ENCODE results near the gene TMEM217.

Gene TMEM217

DNA sequence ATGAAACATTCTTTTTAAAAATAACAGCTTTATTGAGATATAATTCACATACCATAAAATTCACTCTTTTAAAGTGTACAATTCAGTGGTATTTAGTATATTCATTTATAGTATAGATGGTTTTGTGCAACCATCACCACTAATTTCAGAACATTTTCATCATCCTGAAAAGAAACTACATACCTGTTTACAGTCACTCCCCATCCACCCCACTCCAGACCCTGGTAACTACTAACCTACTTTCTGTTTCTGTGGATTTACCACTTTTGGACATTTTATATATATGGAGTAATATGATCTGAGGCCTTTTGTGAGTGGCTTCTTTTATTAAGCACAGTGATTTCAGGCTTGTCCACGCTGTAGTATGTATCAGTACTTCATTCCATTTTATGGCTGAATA lies 2.5 kb upstream of the TMEM217 start:
- no peaks in the 10 kb centered on the region for H4K20me1 ChIP-seq (ENCODE audit: insufficient read depth, low read length)
- no peak overlapping the region for H2AFZ ChIP-seq (ENCODE audit: low read length)
- H3K9ac ChIP-seq (ENCODE audit: low read length): no peak overlapping the region
- H3K79me2 ChIP-seq (ENCODE audit: insufficient read depth, low read length): peaks cover 35% of the 10 kb centered on the region
- no peak overlapping the region for H3K27ac ChIP-seq (ENCODE audit: low read depth, low read length, poor library complexity, severe bottlenecking)
- peaks cover 28% of the 10 kb centered on the region for H3K4me1 ChIP-seq (ENCODE audit: insufficient read depth, low read length, severe bottlenecking)
- TF ChIP-seq, protein P1, sequence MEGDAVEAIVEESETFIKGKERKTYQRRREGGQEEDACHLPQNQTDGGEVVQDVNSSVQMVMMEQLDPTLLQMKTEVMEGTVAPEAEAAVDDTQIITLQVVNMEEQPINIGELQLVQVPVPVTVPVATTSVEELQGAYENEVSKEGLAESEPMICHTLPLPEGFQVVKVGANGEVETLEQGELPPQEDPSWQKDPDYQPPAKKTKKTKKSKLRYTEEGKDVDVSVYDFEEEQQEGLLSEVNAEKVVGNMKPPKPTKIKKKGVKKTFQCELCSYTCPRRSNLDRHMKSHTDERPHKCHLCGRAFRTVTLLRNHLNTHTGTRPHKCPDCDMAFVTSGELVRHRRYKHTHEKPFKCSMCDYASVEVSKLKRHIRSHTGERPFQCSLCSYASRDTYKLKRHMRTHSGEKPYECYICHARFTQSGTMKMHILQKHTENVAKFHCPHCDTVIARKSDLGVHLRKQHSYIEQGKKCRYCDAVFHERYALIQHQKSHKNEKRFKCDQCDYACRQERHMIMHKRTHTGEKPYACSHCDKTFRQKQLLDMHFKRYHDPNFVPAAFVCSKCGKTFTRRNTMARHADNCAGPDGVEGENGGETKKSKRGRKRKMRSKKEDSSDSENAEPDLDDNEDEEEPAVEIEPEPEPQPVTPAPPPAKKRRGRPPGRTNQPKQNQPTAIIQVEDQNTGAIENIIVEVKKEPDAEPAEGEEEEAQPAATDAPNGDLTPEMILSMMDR (IDR thresholded peaks at IDR 0.05; ENCODE audit: low read length): no peak
- TF ChIP-seq EZH2 (IDR thresholded peaks at IDR 0.05; ENCODE audit: borderline replicate concordance, low read length): no peak
- H3K4me3 ChIP-seq (ENCODE audit: low read depth, low read length, poor library complexity, severe bottlenecking): no peak overlapping the region
- no peaks in the 10 kb centered on the region for H3K9me2 ChIP-seq (ENCODE audit: low read depth, low read length)
- no peaks in the 10 kb centered on the region for H3K27me3 ChIP-seq (ENCODE audit: insufficient read depth, low read length)
- peaks cover 5% of the 10 kb centered on the region for H3K9me3 ChIP-seq (ENCODE audit: low read length)
- no peak overlapping the region for H3K4me2 ChIP-seq (ENCODE audit: low read length)
- peaks cover 3% of the 10 kb centered on the region; the same call in 1 of the 2 replicates for H3K36me3 ChIP-seq (ENCODE audit: insufficient read depth, low read length)
- H3F3A ChIP-seq (ENCODE audit: insufficient read depth, low read length): no peaks in the 10 kb centered on the region

DNA sequence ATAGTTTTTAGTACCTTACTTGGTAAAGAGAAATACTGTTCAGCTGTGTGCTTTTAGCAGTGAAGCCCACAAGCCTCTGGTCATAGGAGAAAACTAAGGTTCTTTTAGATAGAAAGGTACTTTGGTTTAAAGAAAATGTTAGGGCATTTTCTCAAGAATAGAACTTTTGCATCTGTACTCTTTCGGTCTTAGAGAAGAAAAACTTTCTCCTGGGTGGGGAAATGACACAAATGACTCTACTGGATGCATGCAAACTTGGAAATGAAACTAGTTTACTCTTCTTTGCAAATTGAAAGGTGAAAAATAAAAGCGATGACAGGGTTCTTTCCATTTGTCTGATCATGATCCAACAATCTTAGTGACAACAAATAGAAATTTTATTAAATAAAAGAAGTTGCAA lies 2.1 kb upstream of the TMEM217 start:
- peaks cover 28% of the 10 kb centered on the region for H3K4me1 ChIP-seq (ENCODE audit: insufficient read depth, low read length, severe bottlenecking)
- no peaks in the 10 kb centered on the region for H3K9me2 ChIP-seq (ENCODE audit: low read depth, low read length)
- no peaks in the 10 kb centered on the region for H4K20me1 ChIP-seq (ENCODE audit: insufficient read depth, low read length)
- no peak overlapping the region for H2AFZ ChIP-seq (ENCODE audit: low read length)
- H3K36me3 ChIP-seq (ENCODE audit: insufficient read depth, low read length): no peaks in the 10 kb centered on the region; the same call in 1 of the 2 replicates
- peak overlapping the region; percentile 42 for H3K27ac ChIP-seq (ENCODE audit: low read depth, low read length, poor library complexity, severe bottlenecking)
- H3K4me3 ChIP-seq (ENCODE audit: low read depth, low read length, poor library complexity, severe bottlenecking): peak overlapping the region; percentile 94
- TF ChIP-seq, protein P1 (IDR thresholded peaks at IDR 0.05; ENCODE audit: low read length): no peak
- no peak for TF ChIP-seq EZH2 (IDR thresholded peaks at IDR 0.05; ENCODE audit: borderline replicate concordance, low read length)
- H3K4me2 ChIP-seq (ENCODE audit: low read length): peak overlapping the region; percentile 81
- H3F3A ChIP-seq (ENCODE audit: insufficient read depth, low read length): no peaks in the 10 kb centered on the region
- peaks cover 1% of the 10 kb centered on the region; the same call in 1 of the 2 replicates for H3K9me3 ChIP-seq (ENCODE audit: low read length)
- H3K9ac ChIP-seq (ENCODE audit: low read length): peak overlapping the region; percentile 8; the same call in 1 of the 2 replicates
- H3K79me2 ChIP-seq (ENCODE audit: insufficient read depth, low read length): peaks cover 35% of the 10 kb centered on the region
- H3K27me3 ChIP-seq (ENCODE audit: insufficient read depth, low read length): no peaks in the 10 kb centered on the region

DNA sequence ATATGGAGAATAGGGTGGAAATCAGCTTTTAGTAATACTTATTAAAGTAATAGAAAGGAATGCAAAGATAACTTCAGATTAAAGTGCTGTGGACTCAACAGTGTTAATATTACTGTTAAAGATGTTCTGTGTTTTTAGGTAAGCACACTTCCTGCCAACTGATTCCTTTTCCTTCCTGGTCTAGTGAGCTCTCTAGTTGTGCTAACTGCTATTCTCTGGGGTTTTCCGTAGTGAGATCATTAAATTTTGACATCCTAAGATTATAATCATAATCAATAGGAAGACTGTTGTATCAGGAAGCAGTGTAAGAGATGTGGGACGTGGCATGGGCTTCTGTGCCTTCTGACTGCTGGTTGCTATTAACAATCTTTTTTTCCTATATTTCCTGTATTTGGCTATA lies 1.2 kb upstream of the TMEM217 start:
- peaks cover 28% of the 10 kb centered on the region for H3K4me1 ChIP-seq (ENCODE audit: insufficient read depth, low read length, severe bottlenecking)
- no peaks in the 10 kb centered on the region for H3K27me3 ChIP-seq (ENCODE audit: insufficient read depth, low read length)
- peak overlapping the region; percentile 42 for H3K27ac ChIP-seq (ENCODE audit: low read depth, low read length, poor library complexity, severe bottlenecking)
- H3K9me3 ChIP-seq (ENCODE audit: low read length): no peaks in the 10 kb centered on the region
- peak overlapping the region; percentile 94 for H3K4me3 ChIP-seq (ENCODE audit: low read depth, low read length, poor library complexity, severe bottlenecking)
- TF ChIP-seq EZH2 (IDR thresholded peaks at IDR 0.05; ENCODE audit: borderline replicate concordance, low read length): no peak
- TF ChIP-seq, protein P1 (IDR thresholded peaks at IDR 0.05; ENCODE audit: low read length): no peak
- H3F3A ChIP-seq (ENCODE audit: insufficient read depth, low read length): no peaks in the 10 kb centered on the region
- peaks cover 32% of the 10 kb centered on the region for H3K79me2 ChIP-seq (ENCODE audit: insufficient read depth, low read length)
- H3K36me3 ChIP-seq (ENCODE audit: insufficient read depth, low read length): no peaks in the 10 kb centered on the region
- peak overlapping the region; percentile 81 for H3K4me2 ChIP-seq (ENCODE audit: low read length)
- no peaks in the 10 kb centered on the region for H4K20me1 ChIP-seq (ENCODE audit: insufficient read depth, low read length)
- H3K9me2 ChIP-seq (ENCODE audit: low read depth, low read length): no peaks in the 10 kb centered on the region
- H3K9ac ChIP-seq (ENCODE audit: low read length): peak overlapping the region; percentile 8; the same call in 1 of the 2 replicates
- no peak overlapping the region for H2AFZ ChIP-seq (ENCODE audit: low read length)

Measured in OCI-LY1 (cell line).